ENCODE data around the gene NUDT14.

- TF ChIP-seq, protein P1, sequence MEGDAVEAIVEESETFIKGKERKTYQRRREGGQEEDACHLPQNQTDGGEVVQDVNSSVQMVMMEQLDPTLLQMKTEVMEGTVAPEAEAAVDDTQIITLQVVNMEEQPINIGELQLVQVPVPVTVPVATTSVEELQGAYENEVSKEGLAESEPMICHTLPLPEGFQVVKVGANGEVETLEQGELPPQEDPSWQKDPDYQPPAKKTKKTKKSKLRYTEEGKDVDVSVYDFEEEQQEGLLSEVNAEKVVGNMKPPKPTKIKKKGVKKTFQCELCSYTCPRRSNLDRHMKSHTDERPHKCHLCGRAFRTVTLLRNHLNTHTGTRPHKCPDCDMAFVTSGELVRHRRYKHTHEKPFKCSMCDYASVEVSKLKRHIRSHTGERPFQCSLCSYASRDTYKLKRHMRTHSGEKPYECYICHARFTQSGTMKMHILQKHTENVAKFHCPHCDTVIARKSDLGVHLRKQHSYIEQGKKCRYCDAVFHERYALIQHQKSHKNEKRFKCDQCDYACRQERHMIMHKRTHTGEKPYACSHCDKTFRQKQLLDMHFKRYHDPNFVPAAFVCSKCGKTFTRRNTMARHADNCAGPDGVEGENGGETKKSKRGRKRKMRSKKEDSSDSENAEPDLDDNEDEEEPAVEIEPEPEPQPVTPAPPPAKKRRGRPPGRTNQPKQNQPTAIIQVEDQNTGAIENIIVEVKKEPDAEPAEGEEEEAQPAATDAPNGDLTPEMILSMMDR (conservative IDR thresholded peaks at IDR 0.05; ENCODE audit: low read depth, low read length): no peak
- TF ChIP-seq SMC3 (IDR thresholded peaks at IDR 0.05; ENCODE audit: low read depth, low read length) (no peak), CHD1 (IDR thresholded peaks at IDR 0.05; ENCODE audit: low read depth, low read length) (no peak), POLR2A (IDR thresholded peaks at IDR 0.05; ENCODE audit: low read depth, low read length) (no peak), USF2 (IDR thresholded peaks at IDR 0.05; ENCODE audit: low read depth, low read length) (no peak), CEBPB (IDR thresholded peaks at IDR 0.05; ENCODE audit: low read depth, low read length) (no peak), RAD21 (IDR thresholded peaks at IDR 0.05; ENCODE audit: low read length) (no peak), NFE2L2 (IDR thresholded peaks at IDR 0.05; ENCODE audit: low read depth, low read length) (no peak), RCOR1 (IDR thresholded peaks at IDR 0.05; ENCODE audit: insufficient replicate concordance, low read length) (no peak), FOS (IDR thresholded peaks at IDR 0.05; ENCODE audit: low read depth, low read length) (no peak), MAFK (IDR thresholded peaks at IDR 0.05; ENCODE audit: low read depth, low read length) (no peak), BHLHE40 (IDR thresholded peaks at IDR 0.05; ENCODE audit: low read depth, low read length) (no peak)
- TF ChIP-seq, protein P2, sequence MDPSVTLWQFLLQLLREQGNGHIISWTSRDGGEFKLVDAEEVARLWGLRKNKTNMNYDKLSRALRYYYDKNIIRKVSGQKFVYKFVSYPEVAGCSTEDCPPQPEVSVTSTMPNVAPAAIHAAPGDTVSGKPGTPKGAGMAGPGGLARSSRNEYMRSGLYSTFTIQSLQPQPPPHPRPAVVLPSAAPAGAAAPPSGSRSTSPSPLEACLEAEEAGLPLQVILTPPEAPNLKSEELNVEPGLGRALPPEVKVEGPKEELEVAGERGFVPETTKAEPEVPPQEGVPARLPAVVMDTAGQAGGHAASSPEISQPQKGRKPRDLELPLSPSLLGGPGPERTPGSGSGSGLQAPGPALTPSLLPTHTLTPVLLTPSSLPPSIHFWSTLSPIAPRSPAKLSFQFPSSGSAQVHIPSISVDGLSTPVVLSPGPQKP (IDR thresholded peaks at IDR 0.05; ENCODE audit: borderline replicate concordance, low read depth, low read length): no peak
Measured at GRCh38 chr14:105168496-105168978, 12.6 kb downstream of the NUDT14 start, which contains the start of gene JAG2.
